Suprapubic skin (tissue), 4 donors: ENCODE results near the gene GPSM1.

Experiments used
- EP300 ChIP-seq: sonication (generic); formaldehyde crosslinking; IDR thresholded peaks from one replicate; pipeline ENCODE4 v1.6.1; 2017; ENCODE audit warnings: antibody characterized with exemption
- POLR2AphosphoS5 ChIP-seq, 3 donors: sonication (generic); formaldehyde crosslinking; IDR thresholded peaks; one replicate each; pipeline ENCODE4 v1.6.1; 2017; ENCODE audit warnings: antibody characterized with exemption in 3 of 3

DNA sequence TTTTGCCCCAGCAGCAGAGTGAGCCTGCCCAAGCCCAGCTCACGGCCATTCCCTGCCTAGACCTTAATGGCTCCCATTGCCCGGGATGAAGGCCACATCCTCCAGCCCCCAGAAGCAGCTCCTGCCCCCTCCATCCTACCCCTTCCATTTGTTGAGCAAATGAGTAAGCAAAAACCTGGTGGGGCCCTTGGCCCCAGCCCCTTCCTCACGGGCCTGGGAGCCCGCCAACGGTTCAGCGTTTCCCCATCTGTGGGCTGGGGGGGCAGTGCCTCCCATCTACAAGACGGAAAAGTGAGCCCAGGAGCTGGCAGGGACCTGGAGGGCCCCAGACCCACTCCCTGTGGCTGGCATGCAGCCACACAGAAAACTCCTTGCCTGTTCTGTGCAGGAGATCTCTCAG lies 27.8 kb upstream of the GPSM1 start:
- no peak for TF ChIP-seq POLR2AphosphoS5 (IDR thresholded peaks at IDR 0.05)
- TF ChIP-seq EP300 = no peak
